WTC11 (cell line): Measurements from ENCODE around the gene EIF2S3.

Source experiments
- CTCF ChIP-seq: fragments of 200-600 bp; IDR thresholded peaks from 2 replicates; pipeline ENCODE4 v1.8.0; 2022; ENCODE audit warnings: antibody characterized with exemption
- FOXJ3 ChIP-seq: sonication (generic); formaldehyde crosslinking; IDR thresholded peaks from 2 replicates; pipeline ENCODE4 v1.9.0; 2021; ENCODE audit warnings: missing genetic modification reagents, mild to moderate bottlenecking, borderline replicate concordance
- FOXP4 ChIP-seq: sonication (generic); formaldehyde crosslinking; IDR thresholded peaks from 2 replicates; pipeline ENCODE4 v1.8.0; 2022; ENCODE audit warnings: mild to moderate bottlenecking, missing genetic modification reagents
- SMAD3 ChIP-seq: sonication (generic); formaldehyde crosslinking; IDR thresholded peaks from 2 replicates; pipeline ENCODE4 v1.8.0; 2022; ENCODE audit warnings: missing genetic modification reagents, mild to moderate bottlenecking, borderline replicate concordance
- SP1 ChIP-seq: sonication (generic); formaldehyde crosslinking; conservative IDR thresholded peaks from 2 replicates; pipeline ENCODE4 v1.8.1; 2022; ENCODE audit warnings: missing genetic modification reagents
- TEAD4 ChIP-seq: sonication (generic); formaldehyde crosslinking; IDR thresholded peaks from 2 replicates; pipeline ENCODE4 v1.8.0; 2022; ENCODE audit warnings: mild to moderate bottlenecking, missing genetic modification reagents
- USF2 ChIP-seq: sonication (generic); formaldehyde crosslinking; IDR thresholded peaks from 2 replicates; pipeline ENCODE4 v1.8.1; 2023; ENCODE audit warnings: mild to moderate bottlenecking, missing genetic modification reagents, moderate library complexity
- ZNF317 ChIP-seq: sonication (generic); formaldehyde crosslinking; IDR thresholded peaks from 2 replicates; pipeline ENCODE4 v1.8.1; 2023; ENCODE audit warnings: low read depth, mild to moderate bottlenecking, moderate library complexity, missing genetic modification reagents, borderline replicate concordance
- ZNF416 ChIP-seq: fragments of 250-450 bp; sonication (Bioruptor Pico); IDR thresholded peaks from 2 replicates; pipeline ENCODE4 v1.9.0; 2021; ENCODE audit warnings: mild to moderate bottlenecking, inconsistent platforms

- TF ChIP-seq CTCF (no peak), ZNF416 (CRISPR knock-in tag) (no peak), USF2 (CRISPR knock-in tag) (no peak), FOXP4 (CRISPR knock-in tag) (no peak), ZNF317 (CRISPR knock-in tag) (no peak), SMAD3 (CRISPR knock-in tag) (no peak), TEAD4 (no peak), FOXJ3 (CRISPR knock-in tag) (no peak), SP1 (CRISPR knock-in tag) (no peak)
These were observed 44.6 kb downstream of the EIF2S3 start for GRCh38 chrX:24099394-24099793.
